GM18861 (cell line): ENCODE data around the gene SAA1.
"Not testable (repeated sequence)": the region's sequence is repeated elsewhere in the genome, so short reads cannot be mapped to it uniquely, and the experiment has no call there.

Experiments
- ATAC-seq: cut with Tn5 transposase; IDR thresholded peaks from one replicate; pipeline ENCODE4 v1.9.1; 2021; ENCODE audit not compliant: unreplicated experiment

SAA1 gene

GRCh38 chr11:18265949-18266348, at the start of gene SAA1:
Gene SAA1 (plus strand): TSS chr11:18266264. CDS start chr11:18266888, 624 bp downstream.
- no peak for ATAC-seq

- no peak for ATAC-seq
Measured at GRCh38 chr11:18221274-18221876, 44.7 kb upstream of the SAA1 start.

GRCh38 chr11:18222814-18223421, 43.1 kb upstream of the SAA1 start:
- ATAC-seq = no peak

GRCh38 chr11:18223591-18224387, 42.3 kb upstream of the SAA1 start:
- ATAC-seq = no peak

GRCh38 chr11:18225913-18226312, 40.2 kb upstream of the SAA1 start:
- ATAC-seq = peak; percentile 36

GRCh38 chr11:18229501-18229900, 36.6 kb upstream of the SAA1 start:
- peak; percentile 92 for ATAC-seq

- no peak for ATAC-seq
Measured at GRCh38 chr11:18230859-18231258, 35.2 kb upstream of the SAA1 start.

- no peak for ATAC-seq
Measured at GRCh38 chr11:18233912-18234311, 32.2 kb upstream of the SAA1 start.

GRCh38 chr11:18235394-18236334, 30.4 kb upstream of the SAA1 start:
- ATAC-seq = no peak

GRCh38 chr11:18236664-18237356, 29.3 kb upstream of the SAA1 start, which contains the start of gene SAA4:
Gene SAA4 (minus strand): TSS chr11:18236802. CDS start chr11:18235926, 876 bp downstream.
- ATAC-seq = no peak

GRCh38 chr11:18239655-18240054, 26.4 kb upstream of the SAA1 start:
- ATAC-seq = no peak

GRCh38 chr11:18243783-18244362, 22.2 kb upstream of the SAA1 start:
- ATAC-seq = no peak

GRCh38 chr11:18245396-18245795, 20.7 kb upstream of the SAA1 start:
- ATAC-seq = no peak

- ATAC-seq = peak; percentile 87
Measured at GRCh38 chr11:18246379-18247190, 19.5 kb upstream of the SAA1 start.

GRCh38 chr11:18247191-18247581, 18.9 kb upstream of the SAA1 start:
- not testable (repeated sequence) for ATAC-seq

- no peak for ATAC-seq
Measured at GRCh38 chr11:18248561-18248960, 17.5 kb upstream of the SAA1 start, which contains the start of gene SAA2. Gene SAA2 (minus strand): TSS chr11:18248668. CDS start chr11:18248011, 657 bp downstream.

GRCh38 chr11:18253233-18253632, 12.8 kb upstream of the SAA1 start:
- ATAC-seq = no peak

- no peak for ATAC-seq
Measured at GRCh38 chr11:18253778-18254338, 12.2 kb upstream of the SAA1 start.
